DND-41 (cell line): ENCODE measurements around the gene RIT2.

Experiments used
- ATAC-seq: fragments of 200-7000 bp; cut with Tn5 transposase; 3 replicates; pipeline ENCODE4 v1.9.1; 2021; ENCODE audit warnings: low read depth; ENCODE audit not compliant: insufficient read depth
- DNase-seq: peaks from one replicate; pipeline ENCODE4 v3.0.0-alpha.2; 2020
- H2AFZ ChIP-seq: 2 replicates; pipeline ENCODE4 v1.6.0; 2012; ENCODE audit warnings: low read depth, low read length
- H3K27ac ChIP-seq: 2 replicates; pipeline ENCODE4 v1.5.1; 2012; ENCODE audit warnings: low read length, inconsistent platforms
- H3K27me3 ChIP-seq: fragments of 200-600 bp; sonication (generic); 2 replicates; pipeline ENCODE4 v1.6.0; 2012; ENCODE audit warnings: low read length, mild to moderate bottlenecking, inconsistent platforms; ENCODE audit not compliant: insufficient read depth, poor library complexity
- H3K36me3 ChIP-seq: 2 replicates; pipeline ENCODE4 v1.5.1; 2012; ENCODE audit warnings: low read length, inconsistent platforms; ENCODE audit not compliant: insufficient read depth
- H3K4me1 ChIP-seq: 2 replicates; pipeline ENCODE4 v1.5.1; 2012; ENCODE audit warnings: mild to moderate bottlenecking, low read length; ENCODE audit not compliant: insufficient read depth
- H3K4me2 ChIP-seq: 2 replicates; pipeline ENCODE4 v1.6.0; 2012; ENCODE audit warnings: mild to moderate bottlenecking, moderate library complexity, low read length, inconsistent platforms; ENCODE audit not compliant: insufficient read depth
- H3K4me3 ChIP-seq, 2 experiments: fragments of 200-600 bp in 1 of 2; shearing (Covaris generic) in 1 of 2; 2 replicates each; pipeline ENCODE4 v1.5.1; 2012 to 2016; ENCODE audit warnings: inconsistent platforms in 2 of 2, low read length in 2 of 2, mild to moderate bottlenecking in 2 of 2, low read depth in 1 of 2, moderate library complexity in 1 of 2
- H3K79me2 ChIP-seq: 2 replicates; pipeline ENCODE4 v1.6.0; 2012; ENCODE audit warnings: low read length, inconsistent platforms; ENCODE audit not compliant: insufficient read depth
- H3K9ac ChIP-seq: 2 replicates; pipeline ENCODE4 v1.6.0; 2012; ENCODE audit warnings: low read depth, mild to moderate bottlenecking, inconsistent platforms, low read length, moderate library complexity
- H3K9me3 ChIP-seq: 2 replicates; pipeline ENCODE4 v1.5.1; 2012; ENCODE audit warnings: low read length, moderate library complexity, mild to moderate bottlenecking, inconsistent platforms; ENCODE audit not compliant: insufficient read depth, severe bottlenecking
- H4K20me1 ChIP-seq: 2 replicates; pipeline ENCODE4 v1.6.0; 2012; ENCODE audit warnings: low read length; ENCODE audit not compliant: insufficient read depth
- CTCF ChIP-seq: IDR thresholded peaks from 2 replicates; pipeline ENCODE4 v1.5.1; 2012; ENCODE audit warnings: borderline replicate concordance, low read length, moderate library complexity, mild to moderate bottlenecking; ENCODE audit not compliant: poor library complexity, severe bottlenecking; ENCODE audit errors: extremely low read depth
- EZH2 ChIP-seq: IDR thresholded peaks from 3 replicates; pipeline ENCODE4 v1.6.1; 2012; ENCODE audit warnings: borderline replicate concordance, low read depth, mild to moderate bottlenecking, moderate library complexity, low read length, inconsistent platforms; ENCODE audit not compliant: severe bottlenecking

RIT2 gene

GRCh38 chr18:42824178-42824577, 291.3 kb downstream of the RIT2 start:
- DNase-seq: no peak
- Histone ChIP-seq H4K20me1 (no peaks in the 10 kb centered on the region), H3K9ac (no peak overlapping the region), H3K4me3 (no peak overlapping the region), H2AFZ (no peak overlapping the region), H3K9me3 (no peaks in the 10 kb centered on the region), H3K27ac (no peak overlapping the region), H3K4me1 (no peaks in the 10 kb centered on the region), H3K4me2 (no peak overlapping the region), H3K27me3 (no peaks in the 10 kb centered on the region), H3K36me3 (no peaks in the 10 kb centered on the region), H3K79me2 (no peaks in the 10 kb centered on the region)
- TF ChIP-seq CTCF (no peak), EZH2 (no peak)
- no peak for ATAC-seq

- no peaks in the 10 kb centered on the region for H3K36me3 ChIP-seq
- H3K79me2 ChIP-seq: no peaks in the 10 kb centered on the region
- H3K4me3 ChIP-seq: no peak overlapping the region
- no peak overlapping the region for H3K9ac ChIP-seq
- H4K20me1 ChIP-seq: no peaks in the 10 kb centered on the region
- no peak overlapping the region for H2AFZ ChIP-seq
- H3K27me3 ChIP-seq: no peaks in the 10 kb centered on the region
- H3K9me3 ChIP-seq: no peaks in the 10 kb centered on the region
- no peak overlapping the region for H3K27ac ChIP-seq
- H3K4me1 ChIP-seq: no peaks in the 10 kb centered on the region
- no peak for DNase-seq
- no peak overlapping the region for H3K4me2 ChIP-seq
- ATAC-seq: no peak
- TF ChIP-seq CTCF (no peak), EZH2 (no peak)
Observed at GRCh38 chr18:42822711-42823110, 292.8 kb downstream of the RIT2 start.

GRCh38 chr18:42821492-42821891, 294.0 kb downstream of the RIT2 start:
- Histone ChIP-seq H3K79me2 (no peaks in the 10 kb centered on the region), H3K4me2 (no peak overlapping the region), H3K36me3 (no peaks in the 10 kb centered on the region), H3K27ac (no peak overlapping the region), H3K9me3 (no peaks in the 10 kb centered on the region), H3K4me3 (no peak overlapping the region), H4K20me1 (no peaks in the 10 kb centered on the region), H2AFZ (no peak overlapping the region), H3K4me1 (no peaks in the 10 kb centered on the region), H3K9ac (no peak overlapping the region), H3K27me3 (no peaks in the 10 kb centered on the region)
- ATAC-seq (no peak), DNase-seq (no peak)
- TF ChIP-seq CTCF (no peak), EZH2 (no peak)

- DNase-seq: no peak
- Histone ChIP-seq H3K4me1 (no peaks in the 10 kb centered on the region), H3K9ac (no peak overlapping the region), H2AFZ (no peak overlapping the region), H3K9me3 (no peaks in the 10 kb centered on the region), H3K36me3 (no peaks in the 10 kb centered on the region), H3K27ac (no peak overlapping the region), H3K4me2 (no peak overlapping the region), H3K27me3 (no peaks in the 10 kb centered on the region), H4K20me1 (no peaks in the 10 kb centered on the region), H3K79me2 (no peaks in the 10 kb centered on the region), H3K4me3 (no peak overlapping the region)
- no peak for ATAC-seq
- no peak for TF ChIP-seq EZH2
- no peak for TF ChIP-seq CTCF
Observed at GRCh38 chr18:42814618-42815017, 300.9 kb downstream of the RIT2 start.
